ENCODE data around the gene GGT1. TPM values are rescaled to one million over a fixed set of nuclear protein-coding genes. Genes with fewer than 3 reads are reported as not detected.
"Not testable (repeated sequence)": the region's sequence is repeated elsewhere in the genome, so short reads cannot be mapped to it uniquely, and the experiment has no call there.

Gene GGT1
- total RNA-seq, 6 experiments from 2014 or later, result 0.89 to 2.8 (median 1.4) TPM

GRCh38 chr22:24644409-24644808, 41.4 kb downstream of the GGT1 start:
- H3K4me1 Mint-ChIP-seq (ENCODE audit: low read depth); DNase-seq; H3K9me3 Mint-ChIP-seq; H3K27ac Mint-ChIP-seq; H3K27me3 Mint-ChIP-seq (ENCODE audit: insufficient read depth); H3K4me3 Mint-ChIP-seq; H3K36me3 Mint-ChIP-seq (ENCODE audit: low read depth): not testable (repeated sequence)

- DNase-seq; H3K36me3 Mint-ChIP-seq (ENCODE audit: low read depth); H3K4me1 Mint-ChIP-seq (ENCODE audit: low read depth); H3K9me3 Mint-ChIP-seq; H3K4me3 Mint-ChIP-seq; H3K27me3 Mint-ChIP-seq (ENCODE audit: insufficient read depth); H3K27ac Mint-ChIP-seq: not testable (repeated sequence)
Observed at GRCh38 chr22:24645408-24646399, 42.7 kb downstream of the GGT1 start.

- H3K27me3 Mint-ChIP-seq (ENCODE audit: insufficient read depth); H3K4me3 Mint-ChIP-seq; DNase-seq; H3K27ac Mint-ChIP-seq; H3K36me3 Mint-ChIP-seq (ENCODE audit: low read depth); H3K4me1 Mint-ChIP-seq (ENCODE audit: low read depth); H3K9me3 Mint-ChIP-seq: not testable (repeated sequence)
Observed at GRCh38 chr22:24646756-24647155, 43.8 kb downstream of the GGT1 start.

- H3K27ac Mint-ChIP-seq; DNase-seq; H3K4me1 Mint-ChIP-seq (ENCODE audit: low read depth); H3K4me3 Mint-ChIP-seq; H3K9me3 Mint-ChIP-seq; H3K27me3 Mint-ChIP-seq (ENCODE audit: insufficient read depth); H3K36me3 Mint-ChIP-seq (ENCODE audit: low read depth): not testable (repeated sequence)
Observed at GRCh38 chr22:24649371-24649770, 46.4 kb downstream of the GGT1 start.

GRCh38 chr22:24650884-24651283, 47.9 kb downstream of the GGT1 start:
- H3K36me3 Mint-ChIP-seq (ENCODE audit: low read depth); H3K9me3 Mint-ChIP-seq; H3K4me1 Mint-ChIP-seq (ENCODE audit: low read depth); H3K27me3 Mint-ChIP-seq (ENCODE audit: insufficient read depth); H3K27ac Mint-ChIP-seq; H3K4me3 Mint-ChIP-seq: not testable (repeated sequence)
- peak; percentile 63 for TF ChIP-seq CTCF (IDR thresholded peaks at IDR 0.05)
- DNase-seq, result peak; percentile 55

GRCh38 chr22:24665395-24665794, 62.4 kb downstream of the GGT1 start:
- H3K9me3 Mint-ChIP-seq; DNase-seq; H3K27ac Mint-ChIP-seq; H3K4me1 Mint-ChIP-seq (ENCODE audit: low read depth); H3K36me3 Mint-ChIP-seq (ENCODE audit: low read depth); H3K4me3 Mint-ChIP-seq; H3K27me3 Mint-ChIP-seq (ENCODE audit: insufficient read depth): not testable (repeated sequence)

GRCh38 chr22:24667904-24668303, 64.9 kb downstream of the GGT1 start:
- H3K36me3 Mint-ChIP-seq (ENCODE audit: low read depth); H3K4me3 Mint-ChIP-seq; H3K9me3 Mint-ChIP-seq; H3K27ac Mint-ChIP-seq; H3K4me1 Mint-ChIP-seq (ENCODE audit: low read depth); H3K27me3 Mint-ChIP-seq (ENCODE audit: insufficient read depth); DNase-seq: not testable (repeated sequence)

GRCh38 chr22:24672532-24672931, 69.5 kb downstream of the GGT1 start:
- H3K27me3 Mint-ChIP-seq (ENCODE audit: insufficient read depth); H3K4me3 Mint-ChIP-seq; DNase-seq; H3K36me3 Mint-ChIP-seq (ENCODE audit: low read depth); H3K4me1 Mint-ChIP-seq (ENCODE audit: low read depth); H3K27ac Mint-ChIP-seq; H3K9me3 Mint-ChIP-seq: not testable (repeated sequence)

Other genes with a start within 250 kb of the GGT1 start
- gene ADORA2A, start 175.6 kb upstream of the GGT1 start, total RNA-seq (2021; fragmentation: NEBNext Ultra II Directional; extraction: Animal tissue kit (Norgen Biotek cat#: 25700)), result 1 to 10 TPM; 1.1 to 2.9 (median 1.4) TPM
- gene UPB1, start 107.9 kb upstream of the GGT1 start, total RNA-seq (2021; fragmentation: NEBNext Ultra II Directional; extraction: Animal tissue kit (Norgen Biotek cat#: 25700)), result under 1 TPM in 4 of 6 experiments, not detected in 2; 0.07 to 0.14 (median 0.12) TPM
- gene GUCD1, start 48.1 kb upstream of the GGT1 start, total RNA-seq (2021; fragmentation: NEBNext Ultra II Directional; extraction: Animal tissue kit (Norgen Biotek cat#: 25700)), result 10 to 100 TPM; 82.4 to 99.5 (median 89.0) TPM
- 100 to 1,000 TPM in 5 of 6 experiments, 10 to 100 TPM in 1; 98.9 to 108 (median 104) TPM for gene SNRPD3, start 47.2 kb upstream of the GGT1 start, total RNA-seq (2021; fragmentation: NEBNext Ultra II Directional; extraction: Animal tissue kit (Norgen Biotek cat#: 25700))
- 1 to 10 TPM in 3 of 6 experiments, under 1 TPM in 3; 0.87 to 1.6 (median 1.0) TPM for gene LRRC75B, start 10.1 kb upstream of the GGT1 start, total RNA-seq (2021; fragmentation: NEBNext Ultra II Directional; extraction: Animal tissue kit (Norgen Biotek cat#: 25700))
- gene PIWIL3, start 171.5 kb downstream of the GGT1 start, total RNA-seq (2021; fragmentation: NEBNext Ultra II Directional; extraction: Animal tissue kit (Norgen Biotek cat#: 25700)), result not detected
- gene SGSM1, start 203.0 kb downstream of the GGT1 start, total RNA-seq (2021; fragmentation: NEBNext Ultra II Directional; extraction: Animal tissue kit (Norgen Biotek cat#: 25700)), result not detected

All from HFFc6 (cell line).